Iris pigment epithelial cell (primary cell): ENCODE results near the gene SRGAP2C.
"Not testable (repeated sequence)": the region's sequence is repeated elsewhere in the genome, so short reads cannot be mapped to it uniquely, and the experiment has no call there.

Experiments
- DNase-seq: peaks from one replicate; pipeline ENCODE4 v3.0.0-alpha.2; 2011; ENCODE audit warnings: low read depth

SRGAP2C gene

DNA sequence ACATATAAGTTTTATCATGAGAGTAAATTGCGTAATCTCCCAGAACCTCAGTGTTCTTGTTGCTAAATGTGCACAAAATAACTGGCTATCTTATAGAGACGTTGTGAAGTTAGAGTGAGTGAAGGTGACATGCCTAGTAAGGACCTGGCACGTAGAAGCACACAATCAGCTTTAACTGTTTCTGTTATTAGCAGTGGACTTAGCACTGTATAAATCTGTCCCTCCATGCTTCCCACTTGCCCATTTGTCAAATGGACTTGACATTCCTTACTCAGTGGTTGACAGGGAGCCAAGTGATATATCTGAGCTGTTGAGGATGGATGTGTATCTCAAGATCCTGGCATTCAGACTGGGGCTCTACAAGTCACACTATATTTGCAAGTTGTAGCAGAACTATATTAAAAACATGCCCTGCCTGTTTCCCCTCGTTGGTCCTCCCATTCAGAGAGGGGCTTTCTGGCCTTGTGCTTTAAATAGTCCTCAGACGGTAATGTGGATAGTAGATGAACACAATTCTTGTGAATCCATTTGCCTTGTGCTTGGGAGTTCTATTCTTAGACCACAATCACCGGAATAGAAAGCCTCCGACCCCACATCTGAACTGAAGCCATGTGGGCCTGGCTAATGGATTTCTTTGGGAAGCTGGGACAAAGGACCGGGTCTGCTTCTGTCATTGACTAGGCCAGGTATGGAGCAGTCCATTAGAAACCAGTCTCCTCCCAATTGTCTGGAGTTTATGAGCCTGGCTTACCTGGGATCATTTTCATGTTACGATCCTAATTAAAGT, 43.0 kb downstream of the SRGAP2C start:
- not testable (repeated sequence) for DNase-seq

GRCh38 chr1:121230636-121231035, 45.9 kb downstream of the SRGAP2C start:
- not testable (repeated sequence) for DNase-seq

DNA sequence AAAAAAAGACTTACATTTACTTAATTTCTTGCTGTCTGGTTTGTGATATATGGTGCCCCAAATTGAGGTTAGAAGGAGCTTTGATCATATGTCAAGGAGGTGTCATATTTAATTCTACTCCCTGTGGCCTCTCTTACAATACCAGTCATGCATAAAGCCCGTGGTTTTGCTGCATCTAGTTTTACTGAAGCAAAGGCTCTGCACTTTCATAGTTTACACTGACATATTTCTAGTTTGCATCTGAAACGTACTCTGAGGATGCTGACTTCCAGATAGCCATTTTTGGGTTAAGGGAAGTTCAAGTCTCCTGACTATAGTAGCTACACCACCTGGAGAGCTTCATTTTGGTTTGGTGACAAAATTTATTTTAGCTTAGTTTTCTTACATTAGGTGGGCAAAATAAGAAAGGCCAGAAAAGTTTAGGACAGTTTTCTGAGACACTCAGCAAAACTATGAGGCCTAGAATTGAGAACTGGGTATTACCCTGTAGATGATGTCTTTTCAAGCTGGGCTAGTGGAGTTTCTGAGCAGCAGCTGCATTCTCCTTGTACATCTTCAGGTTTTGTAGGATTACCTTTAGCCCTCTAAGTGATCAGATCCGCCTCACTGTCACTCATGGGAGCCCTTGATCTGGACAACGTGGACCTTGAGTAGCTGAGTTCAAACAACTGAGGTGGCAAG, 47.8 kb downstream of the SRGAP2C start:
- not testable (repeated sequence) for DNase-seq

GRCh38 chr1:121234090-121234759, 49.5 kb downstream of the SRGAP2C start:
- DNase-seq, result not testable (repeated sequence)

GRCh38 chr1:121238384-121238783, 53.6 kb downstream of the SRGAP2C start:
- not testable (repeated sequence) for DNase-seq

GRCh38 chr1:121243913-121244312, 59.1 kb downstream of the SRGAP2C start:
- DNase-seq, result not testable (repeated sequence)

GRCh38 chr1:121246399-121246798, 61.6 kb downstream of the SRGAP2C start:
- not testable (repeated sequence) for DNase-seq

DNA sequence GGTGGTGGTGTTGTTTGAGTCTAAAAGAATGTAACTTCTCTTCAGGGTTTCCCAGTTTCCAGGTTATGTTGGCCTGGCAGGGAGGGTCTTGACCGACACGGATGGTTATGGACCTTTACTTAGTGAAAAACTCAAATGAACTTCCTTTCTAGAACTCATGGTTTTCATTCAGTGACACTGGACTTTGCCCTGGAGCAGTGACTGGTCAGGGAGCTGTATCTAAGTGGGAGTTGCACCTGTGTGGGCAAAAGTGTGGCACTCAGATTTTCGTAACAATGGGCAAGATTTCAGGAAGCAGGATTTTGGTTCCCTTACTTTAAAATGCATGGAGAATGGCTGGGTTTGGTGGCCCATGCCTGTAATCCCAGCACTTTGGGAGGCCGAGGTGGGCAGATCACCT, 67.9 kb downstream of the SRGAP2C start:
- not testable (repeated sequence) for DNase-seq

GRCh38 chr1:121254618-121255017, 69.8 kb downstream of the SRGAP2C start:
- DNase-seq, result not testable (repeated sequence)

DNA sequence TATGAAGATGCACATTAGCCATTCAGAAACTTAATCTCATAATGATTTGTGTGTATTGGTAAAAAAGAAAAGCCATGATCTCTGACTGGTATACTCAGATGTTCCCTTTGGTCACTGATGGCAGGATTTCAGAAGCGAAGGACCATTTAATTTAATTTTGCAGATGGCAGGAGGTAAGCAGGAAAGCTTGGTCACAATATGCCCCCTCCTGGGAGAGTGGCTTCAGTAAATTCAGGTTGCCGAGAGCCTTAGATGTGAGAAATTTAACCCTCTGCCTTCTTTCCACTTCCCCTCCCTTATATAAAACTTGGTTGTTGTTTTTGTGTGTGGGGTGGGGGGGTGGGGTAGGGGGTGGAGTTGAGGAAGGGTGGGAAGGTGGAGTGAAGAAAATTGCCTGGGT, 72.9 kb downstream of the SRGAP2C start:
- not testable (repeated sequence) for DNase-seq

DNA sequence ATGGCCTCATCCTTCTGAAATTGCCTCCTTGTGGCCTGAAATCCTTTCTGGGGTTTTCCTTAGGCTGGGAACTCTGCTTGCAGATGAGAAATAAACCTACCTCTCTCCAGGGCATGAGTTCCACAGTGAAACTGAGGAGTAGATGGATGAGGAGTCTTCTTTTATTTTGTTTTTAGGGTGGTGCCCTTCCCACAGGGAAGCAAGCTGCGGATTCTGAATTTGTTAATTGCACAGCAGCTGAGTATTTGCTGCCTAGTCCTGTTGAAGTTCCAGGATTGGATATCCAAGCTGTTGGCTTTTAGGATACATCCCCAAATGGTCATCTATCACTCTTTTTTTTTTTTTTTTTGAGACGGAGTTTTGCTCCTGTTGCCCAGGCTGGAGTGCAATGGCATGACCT, 73.4 kb downstream of the SRGAP2C start:
- not testable (repeated sequence) for DNase-seq

- DNase-seq, result peak; percentile 4
These were observed 75.4 kb downstream of the SRGAP2C start for GRCh38 chr1:121260205-121260604.

- not testable (repeated sequence) for DNase-seq
These were observed 77.4 kb downstream of the SRGAP2C start for GRCh38 chr1:121262163-121262562.

DNA sequence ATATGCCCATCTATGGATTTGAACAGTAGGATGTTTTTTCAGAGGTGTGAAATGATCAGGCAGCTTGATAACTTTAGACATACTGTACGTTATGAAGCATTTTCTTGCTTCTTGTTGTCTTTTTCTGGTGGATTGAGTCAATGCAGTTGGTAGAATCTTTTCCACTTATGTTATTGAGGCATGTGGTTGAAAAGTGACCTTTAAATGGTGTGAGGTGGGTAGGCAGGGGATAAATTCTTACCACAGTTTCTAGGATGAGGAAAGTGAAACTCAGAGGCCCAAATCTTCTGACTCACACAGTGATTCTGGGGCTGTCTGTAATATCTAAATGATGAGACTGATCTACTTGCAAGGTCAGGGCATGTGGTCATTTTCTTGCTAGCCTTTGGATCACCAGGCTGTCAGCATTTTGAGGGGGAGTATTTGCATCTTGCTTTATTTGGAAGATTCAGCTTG, 79.0 kb downstream of the SRGAP2C start:
- peak; percentile 80 for DNase-seq

- DNase-seq, result not testable (repeated sequence)
These were observed 82.3 kb downstream of the SRGAP2C start for GRCh38 chr1:121267072-121267471.

GRCh38 chr1:121269309-121269708, 84.5 kb downstream of the SRGAP2C start:
- DNase-seq, result not testable (repeated sequence)

- DNase-seq, result not testable (repeated sequence)
These were observed 85.2 kb downstream of the SRGAP2C start for GRCh38 chr1:121269973-121270372.

- not testable (repeated sequence) for DNase-seq
These were observed 86.5 kb downstream of the SRGAP2C start for GRCh38 chr1:121271143-121271715.

- peak; percentile 6 for DNase-seq
These were observed 90.7 kb downstream of the SRGAP2C start for GRCh38 chr1:121275435-121275834.

- not testable (repeated sequence) for DNase-seq
These were observed 93.4 kb downstream of the SRGAP2C start for GRCh38 chr1:121278202-121278601.

GRCh38 chr1:121278777-121279547, 94.2 kb downstream of the SRGAP2C start:
- not testable (repeated sequence) for DNase-seq
